GM18505 (cell line): ENCODE results near the gene ORAI3.

Experiments used
- ATAC-seq: cut with Tn5 transposase; IDR thresholded peaks from one replicate; pipeline ENCODE4 v1.9.1; 2021; ENCODE audit not compliant: unreplicated experiment
- POLR2A ChIP-seq: IDR thresholded peaks from 4 replicates; pipeline ENCODE4 v1.6.1; 2011; ENCODE audit warnings: borderline replicate concordance; ENCODE audit not compliant: insufficient read depth, insufficient read length; ENCODE audit errors: extremely low read depth

Gene ORAI3

GRCh38 chr16:30998852-30999761 is 50.2 kb downstream of the ORAI3 start:
- ATAC-seq: no peak
- TF ChIP-seq POLR2A: no peak

- no peak for TF ChIP-seq POLR2A
- no peak for ATAC-seq
Observed at GRCh38 chr16:31000671-31001382, 52.0 kb downstream of the ORAI3 start.

- no peak for ATAC-seq
Observed at GRCh38 chr16:31001507-31002249, 52.8 kb downstream of the ORAI3 start.

GRCh38 chr16:31002250-31002700 is 53.4 kb downstream of the ORAI3 start:
- TF ChIP-seq POLR2A: no peak
- no peak for ATAC-seq

More at GRCh38 chr16:31001507-31002249, 52.8 kb downstream of the ORAI3 start:
- no peak for TF ChIP-seq POLR2A

GRCh38 chr16:31002862-31003341 is 54.0 kb downstream of the ORAI3 start:
- TF ChIP-seq POLR2A: no peak
- no peak for ATAC-seq

GRCh38 chr16:31003744-31004143 is 54.9 kb downstream of the ORAI3 start:
- TF ChIP-seq POLR2A: no peak

More at GRCh38 chr16:31003744-31004143, 54.9 kb downstream of the ORAI3 start:
- no peak for ATAC-seq
